Measurements from ENCODE around the gene KLF16.
"Not testable (repeated sequence)": the region's sequence is repeated elsewhere in the genome, so short reads cannot be mapped to it uniquely, and the experiment has no call there.

Gene KLF16

GRCh38 chr19:1885398-1886119 lies 22.2 kb upstream of the KLF16 start, which contains the start of gene ABHD17A:
ABHD17A (minus strand) TSS chr19:1885496; CDS start chr19:1881566, 3,930 bp downstream.
- 23% methylated on average over 39 of the region's 46 CpGs for WGBS (ENCODE audit: insufficient coverage)

GRCh38 chr19:1884719-1885334 lies 21.4 kb upstream of the KLF16 start:
- DNase-seq, result no peak
- WGBS (ENCODE audit: insufficient coverage), result 1% methylated on average over 54 of the region's 56 CpGs
- Histone ChIP-seq H3K4me3 (ENCODE audit: control insufficient read depth in 1 of 7, extremely low read depth in 1 of 7, insufficient read depth in 4 of 7, low read depth in 2 of 7, low read length in 6 of 7) (peak overlapping the region; percentile 74 to 95 (median 84)), H3K27me3 (replicated peaks in 2 of 5; ENCODE audit: control insufficient read depth in 4 of 5, insufficient read depth in 5 of 5, low read length in 4 of 5) (no peaks in the 10 kb centered on the region), H3K9me3 (ENCODE audit: control extremely low read depth in 1 of 5, control insufficient read depth in 4 of 5, insufficient read depth in 2 of 5, low read depth in 1 of 5, low read length in 4 of 5) (no peaks in the 10 kb centered on the region), H3K4me1 (ENCODE audit: control extremely low read depth in 1 of 4, control insufficient read depth in 4 of 4, insufficient read depth in 4 of 4, low read length in 3 of 4) (peaks cover 3 to 45% (median 39%) of the 10 kb centered on the region in 4 experiments), H3K36me3 (ENCODE audit: control insufficient read depth in 4 of 4, insufficient read depth in 4 of 4, low read length in 3 of 4) (peaks cover 0 to 12% (median 5%) of the 10 kb centered on the region in 4 experiments), H3K27ac (ENCODE audit: insufficient read depth in 1 of 2, low read depth in 1 of 2, low read length in 2 of 2, poor library complexity in 1 of 2, severe bottlenecking in 2 of 2) (peak overlapping the region; percentile 25 to 79)
- POLR2A ChIA-PET, result interaction anchor here (1.0 to 1.9 kb wide), 3 partner anchors 9 to 20 kb away, joined by 3 to 6 read pairs (median 4); no protein-coding TSS in a partner anchor
- CTCF ChIA-PET, result interaction anchor here (1.0 to 1.2 kb wide), 2 partner anchors 8 to 13 kb away, joined by 3 to 4 read pairs; no protein-coding TSS in a partner anchor

More at GRCh38 chr19:1885398-1886119, 22.2 kb upstream of the KLF16 start, which contains the start of gene ABHD17A:
- not testable (repeated sequence) for H3K36me3 ChIP-seq (ENCODE audit: control insufficient read depth in 4 of 4, insufficient read depth in 4 of 4, low read length in 3 of 4); H3K9me3 ChIP-seq (ENCODE audit: control extremely low read depth in 1 of 5, control insufficient read depth in 4 of 5, insufficient read depth in 2 of 5, low read depth in 1 of 5, low read length in 4 of 5); H3K27me3 ChIP-seq (replicated peaks in 2 of 5; ENCODE audit: control insufficient read depth in 4 of 5, insufficient read depth in 5 of 5, low read length in 4 of 5)
- Histone ChIP-seq H3K4me1 (ENCODE audit: control extremely low read depth in 1 of 4, control insufficient read depth in 4 of 4, insufficient read depth in 4 of 4, low read length in 3 of 4) (peaks cover 3 to 45% (median 39%) of the 10 kb centered on the region in 4 experiments), H3K4me3 (ENCODE audit: control insufficient read depth in 1 of 7, extremely low read depth in 1 of 7, insufficient read depth in 4 of 7, low read depth in 2 of 7, low read length in 6 of 7) (peak within 1 kb of the TSS; percentile 74 to 95 (median 84)), H3K27ac (ENCODE audit: insufficient read depth in 1 of 2, low read depth in 1 of 2, low read length in 2 of 2, poor library complexity in 1 of 2, severe bottlenecking in 2 of 2) (peak within 1 kb of the TSS; percentile 25 to 79)
- POLR2A ChIA-PET, result interaction anchor here (1.0 to 1.9 kb wide), 3 partner anchors 9 to 21 kb away, joined by 3 to 6 read pairs (median 4); no protein-coding TSS in a partner anchor
- CTCF ChIA-PET, result interaction anchor here (1.0 to 1.2 kb wide), 4 partner anchors 9 to 32 kb away, joined by 3 to 4 read pairs (median 3); no protein-coding TSS in a partner anchor
- peak; percentile 93 to 96 (median 95) for DNase-seq

- no peak for DNase-seq
- WGBS (ENCODE audit: insufficient coverage), result 11% methylated on average over 11 of the region's 11 CpGs
- Histone ChIP-seq H3K27me3 (replicated peaks in 2 of 5; ENCODE audit: control insufficient read depth in 4 of 5, insufficient read depth in 5 of 5, low read length in 4 of 5) (no peaks in the 10 kb centered on the region), H3K36me3 (ENCODE audit: control insufficient read depth in 4 of 4, insufficient read depth in 4 of 4, low read length in 3 of 4) (peaks cover 0 to 12% (median 5%) of the 10 kb centered on the region in 4 experiments), H3K4me3 (ENCODE audit: control insufficient read depth in 1 of 7, extremely low read depth in 1 of 7, insufficient read depth in 4 of 7, low read depth in 2 of 7, low read length in 6 of 7) (peak overlapping the region; percentile 74 to 95 (median 84)), H3K9me3 (ENCODE audit: control extremely low read depth in 1 of 5, control insufficient read depth in 4 of 5, insufficient read depth in 2 of 5, low read depth in 1 of 5, low read length in 4 of 5) (no peaks in the 10 kb centered on the region), H3K4me1 (ENCODE audit: control extremely low read depth in 1 of 4, control insufficient read depth in 4 of 4, insufficient read depth in 4 of 4, low read length in 3 of 4) (peaks cover 3 to 45% (median 39%) of the 10 kb centered on the region in 4 experiments), H3K27ac (ENCODE audit: insufficient read depth in 1 of 2, low read depth in 1 of 2, low read length in 2 of 2, poor library complexity in 1 of 2, severe bottlenecking in 2 of 2) (peak overlapping the region in 1 of 2 experiments; percentile 79)
- CTCF ChIA-PET, result interaction anchor here (0.6 to 1.8 kb wide), 5 partner anchors 8 to 20 kb away, joined by 3 to 8 read pairs (median 4); no protein-coding TSS in a partner anchor
- POLR2A ChIA-PET, result interaction anchor here (1.0 to 1.9 kb wide), 3 partner anchors 8 to 20 kb away, joined by 3 to 6 read pairs (median 4); no protein-coding TSS in a partner anchor
Measured at GRCh38 chr19:1884291-1884718, 20.9 kb upstream of the KLF16 start.

GRCh38 chr19:1883784-1884183 lies 20.4 kb upstream of the KLF16 start:
- POLR2A ChIA-PET, result no interaction called here
- H3K4me3 ChIP-seq (ENCODE audit: control insufficient read depth in 1 of 7, extremely low read depth in 1 of 7, insufficient read depth in 4 of 7, low read depth in 2 of 7, low read length in 6 of 7), result peak overlapping the region in 6 of 7 experiments; percentile 5 to 95 (median 87)
- WGBS (ENCODE audit: insufficient coverage), result 59% methylated on average over 7 of the region's 8 CpGs
- peaks cover 3 to 45% (median 39%) of the 10 kb centered on the region in 4 experiments for H3K4me1 ChIP-seq (ENCODE audit: control extremely low read depth in 1 of 4, control insufficient read depth in 4 of 4, insufficient read depth in 4 of 4, low read length in 3 of 4)
- H3K27ac ChIP-seq (ENCODE audit: insufficient read depth in 1 of 2, low read depth in 1 of 2, low read length in 2 of 2, poor library complexity in 1 of 2, severe bottlenecking in 2 of 2), result peak overlapping the region in 1 of 2 experiments; percentile 79
- H3K27me3 ChIP-seq (replicated peaks in 2 of 5; ENCODE audit: control insufficient read depth in 4 of 5, insufficient read depth in 5 of 5, low read length in 4 of 5), result no peaks in the 10 kb centered on the region
- no peaks in the 10 kb centered on the region for H3K9me3 ChIP-seq (ENCODE audit: control extremely low read depth in 1 of 5, control insufficient read depth in 4 of 5, insufficient read depth in 2 of 5, low read depth in 1 of 5, low read length in 4 of 5)
- H3K36me3 ChIP-seq (ENCODE audit: control insufficient read depth in 4 of 4, insufficient read depth in 4 of 4, low read length in 3 of 4), result peaks cover 0 to 12% (median 5%) of the 10 kb centered on the region in 4 experiments
- CTCF ChIA-PET, result interaction anchor here (0.6 to 1.8 kb wide), 4 partner anchors 9 to 21 kb away, joined by 3 to 8 read pairs (median 6); no protein-coding TSS in a partner anchor
- no peak for DNase-seq

GRCh38 chr19:1882786-1883692 lies 19.7 kb upstream of the KLF16 start:
- Histone ChIP-seq H3K27ac (ENCODE audit: insufficient read depth in 1 of 2, low read depth in 1 of 2, low read length in 2 of 2, poor library complexity in 1 of 2, severe bottlenecking in 2 of 2) (peak overlapping the region in 1 of 2 experiments; percentile 79), H3K4me3 (ENCODE audit: control insufficient read depth in 1 of 7, extremely low read depth in 1 of 7, insufficient read depth in 4 of 7, low read depth in 2 of 7, low read length in 6 of 7) (peak overlapping the region in 5 of 7 experiments; percentile 40 to 95 (median 93))

More at GRCh38 chr19:1882786-1883692, 19.7 kb upstream of the KLF16 start:
- H3K9me3 ChIP-seq (ENCODE audit: control extremely low read depth in 1 of 5, control insufficient read depth in 4 of 5, insufficient read depth in 2 of 5, low read depth in 1 of 5, low read length in 4 of 5), result no peaks in the 10 kb centered on the region
- CTCF ChIA-PET, result interaction anchor here (1.3 to 1.8 kb wide), 3 partner anchors 8 to 18 kb away, joined by 5 to 8 read pairs (median 8); no protein-coding TSS in a partner anchor
- H3K27me3 ChIP-seq (replicated peaks in 2 of 5; ENCODE audit: control insufficient read depth in 4 of 5, insufficient read depth in 5 of 5, low read length in 4 of 5), result no peaks in the 10 kb centered on the region
- H3K4me1 ChIP-seq (ENCODE audit: control extremely low read depth in 1 of 4, control insufficient read depth in 4 of 4, insufficient read depth in 4 of 4, low read length in 3 of 4), result peaks cover 3 to 45% (median 39%) of the 10 kb centered on the region in 4 experiments
- WGBS (ENCODE audit: insufficient coverage), result 91% methylated on average over 19 of the region's 25 CpGs
- DNase-seq, result no peak
- POLR2A ChIA-PET, result no interaction called here
- H3K36me3 ChIP-seq (ENCODE audit: control insufficient read depth in 4 of 4, insufficient read depth in 4 of 4, low read length in 3 of 4), result peaks cover 0 to 12% (median 5%) of the 10 kb centered on the region in 4 experiments

Data from common myeloid progenitor, CD34-positive (primary cell).